Caco-2 (cell line): ENCODE results near the gene RUVBL1. TPM values are rescaled to one million over a fixed set of nuclear protein-coding genes. Genes with fewer than 3 reads are reported as not detected.

Experiments used
- Bru-seq: library from RNA; stranded (reverse); fragments of 400-500 nt; gene quantifications from one replicate; lab custom pipeline; 2021; lab: Mats Ljungman, UMichigan
- BruChase-seq, 2 experiments: library from RNA; stranded (reverse); fragments of 400-500 nt; gene quantifications; one replicate each; lab custom pipeline; 2021; lab: Mats Ljungman, UMichigan
- BruUV-seq: library from RNA; stranded (reverse); fragments of 400-500 nt; replicated peaks from 2 replicates; lab custom pipeline; 2021; lab: Mats Ljungman, UMichigan
- CTCF ChIA-PET: fragments of 300-600 bp; sonication (Branson Sonifier 250); formaldehyde crosslinking; loops from one replicate; lab custom pipeline; 2022; ENCODE audit warnings: antibody characterized with exemption; lab: Charles Lee
- POLR2A ChIA-PET: fragments of 300-600 bp; sonication (Branson Sonifier 250); formaldehyde crosslinking; loops from one replicate; lab custom pipeline; 2022; ENCODE audit warnings: antibody characterized with exemption; lab: Charles Lee
- DNase-seq, 2 experiments: peaks; one replicate each; pipeline versions ENCODE4 v3.0.0 to v3.0.0-alpha.2; 2020 to 2022
- H3K27me3 ChIP-seq: replicated peaks from 2 replicates; pipeline ENCODE4 v1.6.0; 2011; ENCODE audit warnings: low read length; ENCODE audit not compliant: control insufficient read depth, insufficient read depth
- H3K36me3 ChIP-seq: 2 replicates; pipeline ENCODE4 v1.5.1; 2011; ENCODE audit warnings: low read length; ENCODE audit not compliant: control insufficient read depth, insufficient read depth
- H3K4me1 ChIP-seq: fragments of 250-450 bp; sonication (Bioruptor Pico); 2 replicates; pipeline ENCODE4 v1.5.1; 2020; ENCODE audit warnings: mild to moderate bottlenecking
- H3K4me3 ChIP-seq: 2 replicates; pipeline ENCODE4 v1.5.1; 2011; ENCODE audit warnings: low read depth, mild to moderate bottlenecking, control low read depth, low read length
- H3K9me3 ChIP-seq: fragments of 250-450 bp; sonication (Bioruptor Pico); 2 replicates; pipeline ENCODE4 v1.5.1; 2020; ENCODE audit warnings: mild to moderate bottlenecking, moderate library complexity
- H3K27ac Mint-ChIP-seq: one replicate; pipeline ENCODE4 v1.8.0; 2022; ENCODE audit warnings: mixed read lengths; ENCODE audit not compliant: unreplicated experiment
- H3K27me3 Mint-ChIP-seq: one replicate; pipeline ENCODE4 v1.8.0; 2022; ENCODE audit warnings: mixed read lengths; ENCODE audit not compliant: insufficient read depth, unreplicated experiment
- H3K36me3 Mint-ChIP-seq: one replicate; pipeline ENCODE4 v1.8.0; 2022; ENCODE audit warnings: mild to moderate bottlenecking, mixed read lengths; ENCODE audit not compliant: insufficient read depth, unreplicated experiment
- H3K4me1 Mint-ChIP-seq: one replicate; pipeline ENCODE4 v1.8.0; 2022; ENCODE audit warnings: low read depth, mixed read lengths; ENCODE audit not compliant: unreplicated experiment
- H3K4me3 Mint-ChIP-seq: one replicate; pipeline ENCODE4 v1.8.0; 2022; ENCODE audit warnings: mild to moderate bottlenecking, moderate library complexity, mixed read lengths; ENCODE audit not compliant: unreplicated experiment
- H3K9me3 Mint-ChIP-seq: one replicate; pipeline ENCODE4 v1.8.0; 2022; ENCODE audit warnings: mixed read lengths; ENCODE audit not compliant: unreplicated experiment
- intact Hi-C: fragments of 100-400 bp; cut with micrococcal nuclease; formaldehyde crosslinking; loops from one replicate; pipeline ENCODE4 v1.10.0; 2022; ENCODE audit not compliant: unreplicated experiment
- long read RNA-seq: library from polyadenylated mRNA; stranded (forward); transcript quantifications from one replicate; pipeline ENCODE4 v2.0.0, GENCODE V29; 2022
- total RNA-seq: library from RNA; stranded (reverse); gene quantifications from 2 replicates; pipeline ENCODE4 v1.2.3, GENCODE V29; 2022
- TF ChIP-seq, protein P1 (sequence below), 2 experiments: fragments of 200-600 bp in 1 of 2; IDR thresholded peaks; 1 replicate in 1 of 2; 2 replicates in 1 of 2; pipeline versions ENCODE4 v1.5.1 to v1.8.0; 2011 to 2022; ENCODE audit warnings: antibody characterized with exemption in 1 of 2, control low read depth in 1 of 2, inconsistent platforms in 1 of 2, low read depth in 1 of 2, low read length in 1 of 2, mild to moderate bottlenecking in 1 of 2, moderate library complexity in 1 of 2; ENCODE audit not compliant: insufficient read depth in 1 of 2, severe bottlenecking in 1 of 2, unreplicated experiment in 1 of 2

The RUVBL1 gene
- total RNA-seq (53.3 and 56.4 TPM in 2 replicates), Bru-seq, nascent RNA (percentile 57 among the genes with signal in this experiment), BruChase-seq, experiment 1, labeled RNA remaining after a 2-hour chase (percentile 53 among the genes with signal in this experiment), BruChase-seq, experiment 2, labeled RNA remaining after a 6-hour chase (percentile 60 among the genes with signal in this experiment)
- long read RNA-seq, full-length matches to known transcripts, result 161 of 241 reads
- long read RNA-seq, partial matches to known transcripts, result 4 of 241 reads
- long read RNA-seq, other reads (novel, unspliced or antisense), result 76 of 241 reads

DNA sequence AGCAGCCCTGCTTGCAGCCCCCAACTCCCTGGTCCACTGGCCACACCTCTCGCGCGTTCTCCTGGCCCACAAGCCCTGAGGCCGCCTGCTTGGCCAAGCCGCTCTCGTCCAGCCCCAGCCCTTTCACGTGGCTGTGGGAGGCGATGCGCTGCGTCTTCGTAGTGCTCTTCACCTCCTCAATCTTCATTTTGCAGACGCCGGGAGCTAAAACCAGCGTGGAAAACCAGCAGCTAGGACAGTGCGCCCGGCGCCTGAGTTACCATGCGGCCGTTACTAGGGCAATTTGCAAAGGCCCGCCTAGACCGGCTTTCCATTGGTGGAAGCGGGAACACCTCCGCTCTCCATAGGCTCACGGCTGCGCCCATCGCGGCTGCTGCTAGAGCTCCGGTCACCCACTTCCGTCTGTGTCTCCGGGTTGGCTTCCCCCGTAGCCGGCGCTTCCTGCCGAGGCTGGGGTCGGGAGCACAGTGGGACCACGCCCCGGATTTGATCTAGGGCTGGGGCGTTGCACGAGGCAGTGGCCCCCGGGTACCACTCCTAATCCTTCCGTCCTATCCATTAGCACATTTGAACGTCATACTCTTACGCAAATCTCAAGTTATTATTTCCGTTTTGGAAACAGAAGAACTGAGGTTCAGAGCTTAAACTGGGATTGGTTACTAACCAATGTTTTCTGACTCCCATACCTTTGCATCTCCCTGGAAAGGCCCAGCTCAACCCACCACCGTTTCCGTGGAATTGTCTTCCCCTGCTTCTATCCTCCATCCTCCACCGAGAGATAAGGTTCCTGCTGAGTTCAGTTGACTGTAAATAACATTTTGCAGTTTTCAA lies at the start of gene RUVBL1:
Gene RUVBL1 (minus strand): TSS at position 275 of the 831 bp plus-strand sequence. CDS start 88 bp downstream, at position 187.
- Histone ChIP-seq H3K36me3 (no peaks in the 10 kb centered on the region), H3K4me1 (peaks cover 6% of the 10 kb centered on the region; the same call in 1 of the 2 replicates), H3K27me3 (no peaks in the 10 kb centered on the region), H3K9me3 (no peaks in the 10 kb centered on the region), H3K4me3 (peak within 1 kb of the TSS; percentile 97)
- Mint-ChIP-seq H3K27ac (peak within 1 kb of the TSS; percentile 96), H3K36me3 (peaks cover 14% of the 10 kb centered on the region), H3K9me3 (no peaks in the 10 kb centered on the region), H3K4me3 (peak within 1 kb of the TSS; percentile 94), H3K4me1 (peaks cover 18% of the 10 kb centered on the region), H3K27me3 (no peaks in the 10 kb centered on the region)
- no TSS peak for BruUV-seq
- TF ChIP-seq, protein P1, sequence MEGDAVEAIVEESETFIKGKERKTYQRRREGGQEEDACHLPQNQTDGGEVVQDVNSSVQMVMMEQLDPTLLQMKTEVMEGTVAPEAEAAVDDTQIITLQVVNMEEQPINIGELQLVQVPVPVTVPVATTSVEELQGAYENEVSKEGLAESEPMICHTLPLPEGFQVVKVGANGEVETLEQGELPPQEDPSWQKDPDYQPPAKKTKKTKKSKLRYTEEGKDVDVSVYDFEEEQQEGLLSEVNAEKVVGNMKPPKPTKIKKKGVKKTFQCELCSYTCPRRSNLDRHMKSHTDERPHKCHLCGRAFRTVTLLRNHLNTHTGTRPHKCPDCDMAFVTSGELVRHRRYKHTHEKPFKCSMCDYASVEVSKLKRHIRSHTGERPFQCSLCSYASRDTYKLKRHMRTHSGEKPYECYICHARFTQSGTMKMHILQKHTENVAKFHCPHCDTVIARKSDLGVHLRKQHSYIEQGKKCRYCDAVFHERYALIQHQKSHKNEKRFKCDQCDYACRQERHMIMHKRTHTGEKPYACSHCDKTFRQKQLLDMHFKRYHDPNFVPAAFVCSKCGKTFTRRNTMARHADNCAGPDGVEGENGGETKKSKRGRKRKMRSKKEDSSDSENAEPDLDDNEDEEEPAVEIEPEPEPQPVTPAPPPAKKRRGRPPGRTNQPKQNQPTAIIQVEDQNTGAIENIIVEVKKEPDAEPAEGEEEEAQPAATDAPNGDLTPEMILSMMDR (IDR thresholded peaks at IDR 0.05; ENCODE audit: insufficient read depth in 1 of 2, low read depth in 1 of 2, low read length in 1 of 2, severe bottlenecking in 1 of 2, unreplicated experiment in 1 of 2), result no peak
- intact Hi-C loops, result loop anchor here (1.0 kb wide), 1 partner anchor 30 kb away; the partner anchor contains the start of gene EEFSEC
- CTCF ChIA-PET, result interaction anchor here (0.6 to 1.6 kb wide), 5 partner anchors 9 to 225 kb away, joined by 3 to 10 read pairs (median 5); no protein-coding TSS in a partner anchor
- POLR2A ChIA-PET, result interaction anchor here (0.5 to 1.8 kb wide), 5 partner anchors 30 to 756 kb away, joined by 3 to 14 read pairs (median 3); partner anchors contain the start of genes ACAD9 and EEFSEC
- peak; percentile 97 for DNase-seq

DNA sequence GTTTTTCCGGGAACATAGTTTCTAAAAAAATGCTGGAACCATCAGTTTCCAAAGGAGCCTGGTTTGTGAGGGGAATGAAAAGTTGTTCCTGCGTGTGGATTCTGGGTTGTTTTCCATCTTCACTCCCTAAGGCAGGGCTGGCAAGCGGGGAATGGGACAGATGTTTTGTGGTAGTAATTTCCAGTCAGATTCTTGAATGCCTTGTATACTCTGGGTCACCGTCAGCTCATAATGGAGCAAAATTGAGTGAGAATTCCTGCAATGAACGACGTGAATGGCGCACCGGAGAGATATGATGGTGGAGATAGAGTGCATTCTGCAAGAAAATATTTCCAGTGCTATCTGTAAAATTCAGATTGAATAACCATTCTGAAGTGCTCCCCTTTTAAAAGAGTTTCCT lies 49.6 kb upstream of the RUVBL1 start:
- Histone ChIP-seq H3K27me3 (no peaks in the 10 kb centered on the region), H3K9me3 (no peaks in the 10 kb centered on the region), H3K4me1 (peaks cover 18% of the 10 kb centered on the region), H3K36me3 (no peaks in the 10 kb centered on the region), H3K4me3 (no peak overlapping the region)
- TF ChIP-seq, protein P1 (IDR thresholded peaks at IDR 0.05; ENCODE audit: insufficient read depth in 1 of 2, low read depth in 1 of 2, low read length in 1 of 2, severe bottlenecking in 1 of 2, unreplicated experiment in 1 of 2), result no peak
- Mint-ChIP-seq H3K4me1 (peaks cover 12% of the 10 kb centered on the region), H3K27ac (no peak overlapping the region), H3K9me3 (no peaks in the 10 kb centered on the region), H3K4me3 (no peak overlapping the region), H3K36me3 (no peaks in the 10 kb centered on the region), H3K27me3 (no peaks in the 10 kb centered on the region)
- ChIA-PET POLR2A (no interaction called here), CTCF (no interaction called here)
- no peak for DNase-seq
- no TSS peak for BruUV-seq
- intact Hi-C loops, result no loop called here
